Neural cell (in vitro differentiated cells): ENCODE measurements around the gene PAQR5. TPM values are rescaled to one million over a fixed set of nuclear protein-coding genes. Genes with fewer than 3 reads are reported as not detected.
"Not testable (repeated sequence)": the region's sequence is repeated elsewhere in the genome, so short reads cannot be mapped to it uniquely, and the experiment has no call there.

Source experiments
- H2AFZ ChIP-seq: fragments of 200-600, 300-800 bp; sonication (generic), shearing (Covaris generic); 2 replicates; pipeline ENCODE4 v1.6.0; 2014; ENCODE audit warnings: low read depth, mild to moderate bottlenecking, antibody characterized with exemption, low read length, moderate library complexity
- H3F3A ChIP-seq: fragments of 200-600 bp; shearing (Covaris generic); 2 replicates; pipeline ENCODE4 v1.6.1; 2016; ENCODE audit warnings: mild to moderate bottlenecking, moderate library complexity, mixed read lengths, antibody characterized with exemption, low read length; ENCODE audit not compliant: insufficient read depth, poor library complexity, severe bottlenecking
- H3K27ac ChIP-seq: fragments of 200-600, 300-800 bp; sonication (generic), shearing (Covaris generic); 2 replicates; pipeline ENCODE4 v1.5.1; 2014; ENCODE audit warnings: mild to moderate bottlenecking, low read length, moderate library complexity
- H3K27me3 ChIP-seq: fragments of 300-800, 200-600 bp; sonication (generic), shearing (Covaris generic); 2 replicates; pipeline ENCODE4 v1.6.0; 2014; ENCODE audit warnings: mild to moderate bottlenecking, low read depth, low read length, moderate library complexity; ENCODE audit not compliant: insufficient read depth
- H3K36me3 ChIP-seq: fragments of 300-800, 200-600 bp; sonication (generic), shearing (Covaris generic); 2 replicates; pipeline ENCODE4 v1.5.1; 2014; ENCODE audit warnings: mild to moderate bottlenecking, antibody characterized with exemption, low read length, moderate library complexity; ENCODE audit not compliant: insufficient read depth
- H3K4me2 ChIP-seq: fragments of 300-800, 200-600 bp; sonication (generic), shearing (Covaris generic); 2 replicates; pipeline ENCODE4 v1.6.0; 2014; ENCODE audit warnings: mild to moderate bottlenecking, low read length
- H3K4me3 ChIP-seq: fragments of 300-800, 200-600 bp; sonication (generic), shearing (Covaris generic); 2 replicates; pipeline ENCODE4 v1.5.1; 2014; ENCODE audit warnings: mild to moderate bottlenecking, low read length, moderate library complexity
- H3K79me2 ChIP-seq: fragments of 200-600 bp; shearing (Covaris generic); replicated peaks from 2 replicates; pipeline ENCODE4 v1.6.0; 2014; ENCODE audit warnings: mild to moderate bottlenecking, low read length, moderate library complexity; ENCODE audit not compliant: insufficient read depth
- H3K9ac ChIP-seq: fragments of 300-800, 200-600 bp; sonication (generic), shearing (Covaris generic); 2 replicates; pipeline ENCODE4 v1.6.1; 2016; ENCODE audit warnings: mild to moderate bottlenecking, low read length, mixed read lengths
- H3K9me2 ChIP-seq: fragments of 200-600 bp; shearing (Covaris generic); 2 replicates; pipeline ENCODE4 v1.6.1; 2016; ENCODE audit warnings: mild to moderate bottlenecking, low read length, mixed read lengths; ENCODE audit not compliant: insufficient read depth
- H3K9me3 ChIP-seq: fragments of 200-600, 300-800 bp; sonication (generic), shearing (Covaris generic); 2 replicates; pipeline ENCODE4 v1.6.1; 2016; ENCODE audit warnings: mild to moderate bottlenecking, mixed run types, low read length, moderate library complexity, mixed read lengths
- H4K20me1 ChIP-seq: fragments of 200-600 bp; shearing (Covaris generic); 2 replicates; pipeline ENCODE4 v1.6.1; 2016; ENCODE audit warnings: mild to moderate bottlenecking, mixed run types; ENCODE audit not compliant: insufficient read depth
- EP300 ChIP-seq: fragments of 450-650 bp; conservative IDR thresholded peaks from 2 replicates; pipeline ENCODE4 v1.6.1; 2014; ENCODE audit warnings: antibody characterized with exemption, mild to moderate bottlenecking, moderate library complexity; ENCODE audit not compliant: poor library complexity, severe bottlenecking
- EZH2 ChIP-seq: fragments of 200-600, 300-800 bp; shearing (Covaris generic), sonication (generic); IDR thresholded peaks from 2 replicates; pipeline ENCODE4 v1.6.1; 2014; ENCODE audit warnings: antibody characterized with exemption, low read length, borderline replicate concordance, mild to moderate bottlenecking; ENCODE audit not compliant: insufficient read depth, poor library complexity, severe bottlenecking
- MXI1 ChIP-seq: fragments of 450-650 bp; conservative IDR thresholded peaks from 2 replicates; pipeline ENCODE4 v1.6.1; 2014; ENCODE audit warnings: antibody characterized with exemption, mild to moderate bottlenecking; ENCODE audit not compliant: poor library complexity, severe bottlenecking
- POLR2AphosphoS5 ChIP-seq: IDR thresholded peaks from 2 replicates; pipeline ENCODE4 v1.6.1; 2012
- RAD21 ChIP-seq: fragments of 450-650 bp; conservative IDR thresholded peaks from 2 replicates; pipeline ENCODE4 v1.6.1; 2014; ENCODE audit warnings: antibody characterized with exemption, mild to moderate bottlenecking, moderate library complexity
- SMC3 ChIP-seq: fragments of 450-650 bp; conservative IDR thresholded peaks from 2 replicates; pipeline ENCODE4 v1.6.1; 2014; ENCODE audit warnings: antibody characterized with exemption, mild to moderate bottlenecking, moderate library complexity; ENCODE audit not compliant: poor library complexity
- TAF1 ChIP-seq: IDR thresholded peaks from 2 replicates; pipeline ENCODE4 v1.6.1; 2012; ENCODE audit warnings: low read depth
- polyA plus RNA-seq: library from polyadenylated mRNA; depleted of rRNA; stranded (reverse); fragments of >200 nt; gene quantifications from 2 replicates; pipeline ENCODE4 v1.2.3, GENCODE V29; 2014
- TF ChIP-seq, protein P1 (sequence below): fragments of 450-650 bp; IDR thresholded peaks from 2 replicates; pipeline ENCODE4 v1.5.1; 2014; ENCODE audit warnings: antibody characterized with exemption, mild to moderate bottlenecking, moderate library complexity; ENCODE audit not compliant: poor library complexity, severe bottlenecking
- TF ChIP-seq, protein P2 (sequence below): IDR thresholded peaks from 2 replicates; pipeline ENCODE4 v1.6.1; 2012; ENCODE audit warnings: borderline replicate concordance

The PAQR5 gene
- polyA plus RNA-seq, 1 donor from 2014 or later = not detected

DNA sequence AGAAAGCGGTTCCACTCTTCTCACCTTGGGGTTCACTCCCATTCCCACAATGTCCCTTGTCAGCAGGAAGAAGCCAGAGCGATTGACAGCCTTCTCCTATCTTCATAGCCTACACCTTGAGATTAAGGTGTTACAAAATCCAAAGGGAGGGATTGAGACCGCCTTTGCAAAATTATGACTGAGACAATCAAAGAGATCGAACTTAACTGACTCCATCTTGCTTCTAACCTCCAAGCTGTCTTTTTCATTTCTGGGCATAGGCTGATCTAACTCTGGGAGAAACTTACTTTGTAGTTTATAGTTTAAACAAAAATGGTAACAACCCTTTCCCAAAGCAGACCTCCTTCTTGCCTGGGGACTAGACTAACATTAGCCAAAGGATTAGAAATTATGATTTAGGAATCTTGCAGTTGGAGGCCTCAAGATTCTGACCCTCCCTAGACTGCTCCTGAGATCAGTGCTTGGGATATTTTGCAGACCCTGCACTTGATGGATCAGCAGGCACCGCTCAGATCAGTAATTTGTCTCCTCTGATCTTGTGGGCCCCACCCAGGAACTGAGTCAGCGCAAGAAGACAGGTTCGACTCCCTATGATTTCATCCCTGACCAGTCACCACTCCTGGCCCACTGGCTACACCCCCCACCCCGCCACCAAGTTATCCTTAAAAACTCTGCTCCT is 40.0 kb downstream of the PAQR5 start:
- no peaks in the 10 kb centered on the region for H3K9me2 ChIP-seq

DNA sequence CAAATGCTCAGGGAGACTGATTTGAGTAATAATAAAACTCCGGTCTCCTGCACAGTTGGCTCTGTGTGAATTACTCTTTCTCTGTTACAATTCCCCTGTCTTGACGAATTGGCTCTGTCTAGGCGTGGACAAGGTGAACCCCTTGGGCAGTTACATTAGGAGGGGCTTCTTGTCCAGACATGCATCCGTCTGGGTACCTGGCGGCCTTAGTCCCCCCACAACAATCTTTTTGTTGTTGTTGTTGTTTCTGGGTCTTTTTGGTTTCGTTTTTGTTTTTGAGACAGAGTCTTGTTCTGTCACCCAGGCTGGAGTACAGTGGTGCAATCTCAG is 40.5 kb downstream of the PAQR5 start:
- not testable (repeated sequence) for H2AFZ ChIP-seq, H3K36me3 ChIP-seq, H3K4me3 ChIP-seq, H3K27me3 ChIP-seq, H3K9me3 ChIP-seq, H3F3A ChIP-seq, H3K9me2 ChIP-seq, H3K27ac ChIP-seq, H3K9ac ChIP-seq, H3K4me2 ChIP-seq, H3K79me2 ChIP-seq, H4K20me1 ChIP-seq

More for the DNA sequence above, 40.0 kb downstream of the PAQR5 start:
- H2AFZ ChIP-seq = no peak overlapping the region
- no peaks in the 10 kb centered on the region for H3K27me3 ChIP-seq
- H3K27ac ChIP-seq = no peak overlapping the region
- H3K4me3 ChIP-seq = no peak overlapping the region
- no peak overlapping the region for H3K9ac ChIP-seq
- H3K79me2 ChIP-seq = no peaks in the 10 kb centered on the region
- H4K20me1 ChIP-seq = no peaks in the 10 kb centered on the region
- TF ChIP-seq, protein P1, sequence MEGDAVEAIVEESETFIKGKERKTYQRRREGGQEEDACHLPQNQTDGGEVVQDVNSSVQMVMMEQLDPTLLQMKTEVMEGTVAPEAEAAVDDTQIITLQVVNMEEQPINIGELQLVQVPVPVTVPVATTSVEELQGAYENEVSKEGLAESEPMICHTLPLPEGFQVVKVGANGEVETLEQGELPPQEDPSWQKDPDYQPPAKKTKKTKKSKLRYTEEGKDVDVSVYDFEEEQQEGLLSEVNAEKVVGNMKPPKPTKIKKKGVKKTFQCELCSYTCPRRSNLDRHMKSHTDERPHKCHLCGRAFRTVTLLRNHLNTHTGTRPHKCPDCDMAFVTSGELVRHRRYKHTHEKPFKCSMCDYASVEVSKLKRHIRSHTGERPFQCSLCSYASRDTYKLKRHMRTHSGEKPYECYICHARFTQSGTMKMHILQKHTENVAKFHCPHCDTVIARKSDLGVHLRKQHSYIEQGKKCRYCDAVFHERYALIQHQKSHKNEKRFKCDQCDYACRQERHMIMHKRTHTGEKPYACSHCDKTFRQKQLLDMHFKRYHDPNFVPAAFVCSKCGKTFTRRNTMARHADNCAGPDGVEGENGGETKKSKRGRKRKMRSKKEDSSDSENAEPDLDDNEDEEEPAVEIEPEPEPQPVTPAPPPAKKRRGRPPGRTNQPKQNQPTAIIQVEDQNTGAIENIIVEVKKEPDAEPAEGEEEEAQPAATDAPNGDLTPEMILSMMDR = no peak
- TF ChIP-seq TAF1 = no peak
- TF ChIP-seq EP300 = no peak
- TF ChIP-seq EZH2 = no peak
- no peak for TF ChIP-seq RAD21
- no peak for TF ChIP-seq MXI1
- TF ChIP-seq, protein P2, sequence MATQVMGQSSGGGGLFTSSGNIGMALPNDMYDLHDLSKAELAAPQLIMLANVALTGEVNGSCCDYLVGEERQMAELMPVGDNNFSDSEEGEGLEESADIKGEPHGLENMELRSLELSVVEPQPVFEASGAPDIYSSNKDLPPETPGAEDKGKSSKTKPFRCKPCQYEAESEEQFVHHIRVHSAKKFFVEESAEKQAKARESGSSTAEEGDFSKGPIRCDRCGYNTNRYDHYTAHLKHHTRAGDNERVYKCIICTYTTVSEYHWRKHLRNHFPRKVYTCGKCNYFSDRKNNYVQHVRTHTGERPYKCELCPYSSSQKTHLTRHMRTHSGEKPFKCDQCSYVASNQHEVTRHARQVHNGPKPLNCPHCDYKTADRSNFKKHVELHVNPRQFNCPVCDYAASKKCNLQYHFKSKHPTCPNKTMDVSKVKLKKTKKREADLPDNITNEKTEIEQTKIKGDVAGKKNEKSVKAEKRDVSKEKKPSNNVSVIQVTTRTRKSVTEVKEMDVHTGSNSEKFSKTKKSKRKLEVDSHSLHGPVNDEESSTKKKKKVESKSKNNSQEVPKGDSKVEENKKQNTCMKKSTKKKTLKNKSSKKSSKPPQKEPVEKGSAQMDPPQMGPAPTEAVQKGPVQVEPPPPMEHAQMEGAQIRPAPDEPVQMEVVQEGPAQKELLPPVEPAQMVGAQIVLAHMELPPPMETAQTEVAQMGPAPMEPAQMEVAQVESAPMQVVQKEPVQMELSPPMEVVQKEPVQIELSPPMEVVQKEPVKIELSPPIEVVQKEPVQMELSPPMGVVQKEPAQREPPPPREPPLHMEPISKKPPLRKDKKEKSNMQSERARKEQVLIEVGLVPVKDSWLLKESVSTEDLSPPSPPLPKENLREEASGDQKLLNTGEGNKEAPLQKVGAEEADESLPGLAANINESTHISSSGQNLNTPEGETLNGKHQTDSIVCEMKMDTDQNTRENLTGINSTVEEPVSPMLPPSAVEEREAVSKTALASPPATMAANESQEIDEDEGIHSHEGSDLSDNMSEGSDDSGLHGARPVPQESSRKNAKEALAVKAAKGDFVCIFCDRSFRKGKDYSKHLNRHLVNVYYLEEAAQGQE = no peak
- no peak for TF ChIP-seq POLR2AphosphoS5
- TF ChIP-seq SMC3 = no peak
- H3F3A ChIP-seq = no peaks in the 10 kb centered on the region
- no peaks in the 10 kb centered on the region for H3K36me3 ChIP-seq
- H3K4me2 ChIP-seq = no peak overlapping the region
- H3K9me3 ChIP-seq = no peaks in the 10 kb centered on the region
